HepG2 (cell line): Measurements from ENCODE around the gene EPN3. TPM values are rescaled to one million over a fixed set of nuclear protein-coding genes. Genes with fewer than 3 reads are reported as not detected.
A peak's percentile ranks its signal among the peaks of the same experiment; 100 is the strongest.

Experiments used
- AFF4 ChIP-seq: sonication (generic); formaldehyde crosslinking; IDR thresholded peaks from 2 replicates; pipeline ENCODE4 v1.4.0; 2020; ENCODE audit warnings: missing genetic modification reagents
- FOXO4 ChIP-seq: sonication (generic); formaldehyde crosslinking; conservative IDR thresholded peaks from 2 replicates; pipeline ENCODE4 v1.8.1; 2023; ENCODE audit warnings: missing genetic modification reagents
- GABPA ChIP-seq, 2 experiments: IDR thresholded peaks; 2 replicates each; pipeline ENCODE4 v1.6.1; 2011 to 2016; ENCODE audit warnings: low read depth in 2 of 2, low read length in 1 of 2, missing biosample characterization in 1 of 2, missing genetic modification characterization in 1 of 2
- MYC ChIP-seq: sonication (generic); formaldehyde crosslinking; IDR thresholded peaks from 2 replicates; pipeline ENCODE4 v1.9.0; 2021; ENCODE audit warnings: missing genetic modification reagents, borderline replicate concordance
- NBN ChIP-seq: fragments of 450-650 bp; conservative IDR thresholded peaks from 2 replicates; pipeline ENCODE4 v1.6.1; 2017
- PAXIP1 ChIP-seq: sonication (generic); formaldehyde crosslinking; conservative IDR thresholded peaks from 2 replicates; pipeline ENCODE4 v1.4.0; 2020; ENCODE audit warnings: mild to moderate bottlenecking, missing genetic modification reagents, moderate library complexity
- PRDM10 ChIP-seq: sonication (generic); formaldehyde crosslinking; IDR thresholded peaks from 2 replicates; pipeline ENCODE4 v1.4.0; 2020; ENCODE audit warnings: low read depth, missing genetic modification reagents
- SMAD1 ChIP-seq: sonication (generic); formaldehyde crosslinking; IDR thresholded peaks from 2 replicates; pipeline ENCODE4 v1.4.0; 2020; ENCODE audit warnings: missing genetic modification reagents, low read depth, mild to moderate bottlenecking, borderline replicate concordance
- ZNF678 ChIP-seq: sonication (generic); formaldehyde crosslinking; IDR thresholded peaks from 2 replicates; pipeline ENCODE4 v1.4.0; 2020; ENCODE audit warnings: mild to moderate bottlenecking, missing genetic modification reagents
- polyA plus RNA-seq, 8 experiments: library from polyadenylated mRNA; depleted of rRNA in 3 of 8; stranded (reverse) in 7 of 8; unstranded in 1 of 8; fragments of >200 nt; fragmentation: Illumina TruSeq in 4 of 8; extraction: Trizol in 4 of 8; gene quantifications; 2 replicates each; pipeline versions ENCODE4 v1.2.1 to v1.2.3, GENCODE V29; 2011 to 2016; ENCODE audit warnings: low read depth in 4 of 8, missing spikeins in 1 of 8, mixed read lengths in 1 of 8; ENCODE audit not compliant: insufficient read depth in 1 of 8
- total RNA-seq, 5 experiments: library from RNA; depleted of rRNA; stranded (reverse); fragments of >200 nt; fragmentation: Illumina TruSeq; extraction: Trizol; gene quantifications; 2 replicates each; pipeline ENCODE4 v1.2.3, GENCODE V29; 2016; ENCODE audit warnings: low read depth in 1 of 5

The EPN3 gene
- total and polyA plus RNA-seq, 2 of the 13 experiments (the other 11 are each of a cell fraction or from before 2014, with no cell fraction given), result 0.11 to 0.95 TPM

- no peak for TF ChIP-seq ZNF678 (CRISPR knock-in tag)
- no peak for TF ChIP-seq SMAD1 (CRISPR knock-in tag)
- no peak for TF ChIP-seq AFF4 (CRISPR knock-in tag)
- TF ChIP-seq PRDM10 (CRISPR knock-in tag), result no peak
- TF ChIP-seq MYC (CRISPR knock-in tag), result peak; percentile 43; the same call in 1 of the 2 replicates
- TF ChIP-seq FOXO4 (CRISPR knock-in tag), result no peak
- peak; percentile 65 for TF ChIP-seq PAXIP1 (CRISPR knock-in tag)
- TF ChIP-seq GABPA (IDR thresholded peaks at IDR 0.05; ENCODE audit: low read depth, low read length), result no peak
- TF ChIP-seq GABPA (CRISPR knock-in tag; IDR thresholded peaks at IDR 0.05; ENCODE audit: low read depth), result no peak
- no peak for TF ChIP-seq NBN
Measured at GRCh38 chr17:50538549-50539410, 6.2 kb downstream of the EPN3 start (continued).
